MCF 10A (cell line): ENCODE results near the gene HSD11B2. TPM values are rescaled to one million over a fixed set of nuclear protein-coding genes. Genes with fewer than 3 reads are reported as not detected.

Experiments
- BruUV-seq: library from RNA; stranded (reverse); fragments of 400-500 nt; replicated peaks from 2 replicates; lab custom pipeline; 2021; lab: Mats Ljungman, UMichigan
- CTCF ChIA-PET: fragments of 300-600 bp; sonication (Branson Sonifier 250); formaldehyde crosslinking; extraction: SDS; loops from one replicate; lab custom pipeline; 2021; ENCODE audit warnings: antibody characterized with exemption, inconsistent platforms; lab: Yijun Ruan, JAX
- POLR2A ChIA-PET: fragments of 300-600, 350-650 bp; sonication (Branson Sonifier 250); formaldehyde crosslinking; extraction: SDS; loops from one replicate; lab custom pipeline; 2020; ENCODE audit warnings: antibody characterized with exemption, inconsistent platforms; lab: Yijun Ruan, JAX
- DNase-seq: peaks from one replicate; pipeline ENCODE4 v3.0.0-alpha.2; 2018; ENCODE audit not compliant: unreplicated experiment
- H3K27ac Mint-ChIP-seq: one replicate; pipeline ENCODE4 v1.8.0; 2022; ENCODE audit warnings: mild to moderate bottlenecking, low read depth, mixed read lengths; ENCODE audit not compliant: unreplicated experiment
- H3K27me3 Mint-ChIP-seq: one replicate; pipeline ENCODE4 v1.8.0; 2022; ENCODE audit warnings: mixed read lengths; ENCODE audit not compliant: insufficient read depth, unreplicated experiment
- H3K36me3 Mint-ChIP-seq: one replicate; pipeline ENCODE4 v1.8.0; 2022; ENCODE audit warnings: mild to moderate bottlenecking, moderate library complexity, mixed read lengths; ENCODE audit not compliant: insufficient read depth, unreplicated experiment
- H3K4me1 Mint-ChIP-seq: one replicate; pipeline ENCODE4 v1.8.0; 2022; ENCODE audit warnings: mixed read lengths; ENCODE audit not compliant: insufficient read depth, unreplicated experiment
- H3K4me3 Mint-ChIP-seq: one replicate; pipeline ENCODE4 v1.8.0; 2022; ENCODE audit warnings: mild to moderate bottlenecking, moderate library complexity, mixed read lengths; ENCODE audit not compliant: unreplicated experiment
- H3K9me3 Mint-ChIP-seq: one replicate; pipeline ENCODE4 v1.8.0; 2022; ENCODE audit warnings: mixed read lengths; ENCODE audit not compliant: unreplicated experiment
- CTCF ChIP-seq: fragments of 200-600 bp; IDR thresholded peaks from one replicate; pipeline ENCODE4 v1.8.0; 2022; ENCODE audit warnings: antibody characterized with exemption, mild to moderate bottlenecking; ENCODE audit not compliant: unreplicated experiment
- intact Hi-C: fragments of 100-400 bp; cut with micrococcal nuclease; formaldehyde crosslinking; loops from 2 replicates; pipeline ENCODE4 v1.14.1; 2022
- total RNA-seq: library from RNA; stranded (reverse); gene quantifications from 2 replicates; pipeline ENCODE4 v1.2.3, GENCODE V29; 2022

HSD11B2 gene
- total RNA-seq, 1 experiment from 2014 or later = 0.86 TPM

- Mint-ChIP-seq H3K4me3 (no peak overlapping the region), H3K27me3 (peaks cover 26% of the 10 kb centered on the region), H3K9me3 (no peaks in the 10 kb centered on the region), H3K36me3 (no peaks in the 10 kb centered on the region), H3K27ac (no peak overlapping the region), H3K4me1 (no peaks in the 10 kb centered on the region)
- ChIA-PET POLR2A (no interaction called here), CTCF (interaction anchor here (0.6 to 1.0 kb wide), 4 partner anchors 25 to 142 kb away, joined by 3 to 4 read pairs (median 4); no protein-coding TSS in a partner anchor)
- DNase-seq = no peak
- TF ChIP-seq CTCF = no peak
- no TSS peak for BruUV-seq
- intact Hi-C loops = no loop called here
These were observed 7.9 kb upstream of the HSD11B2 start for GRCh38 chr16:67423015-67423414.

- POLR2A ChIA-PET = no interaction called here
- H3K4me3 Mint-ChIP-seq = no peak overlapping the region
- peaks cover 26% of the 10 kb centered on the region for H3K27me3 Mint-ChIP-seq
- no peak for DNase-seq
- no peaks in the 10 kb centered on the region for H3K9me3 Mint-ChIP-seq
- no peak overlapping the region for H3K27ac Mint-ChIP-seq
- H3K36me3 Mint-ChIP-seq = no peaks in the 10 kb centered on the region
- H3K4me1 Mint-ChIP-seq = peaks cover 6% of the 10 kb centered on the region
- TF ChIP-seq CTCF = no peak
- CTCF ChIA-PET = interaction anchor here (0.6 to 4.8 kb wide), 6 partner anchors 9 to 444 kb away, joined by 3 to 29 read pairs (median 3); no protein-coding TSS in a partner anchor
- intact Hi-C loops = no loop called here
- BruUV-seq = no TSS peak
These were observed 7.2 kb upstream of the HSD11B2 start for GRCh38 chr16:67423611-67424260.

GRCh38 chr16:67424261-67424615 is 6.7 kb upstream of the HSD11B2 start:
- H3K9me3 Mint-ChIP-seq = no peaks in the 10 kb centered on the region
- H3K27ac Mint-ChIP-seq = no peak overlapping the region
- TF ChIP-seq CTCF = no peak
- no peak for DNase-seq
- peaks cover 21% of the 10 kb centered on the region for H3K27me3 Mint-ChIP-seq
- intact Hi-C loops = no loop called here
- H3K36me3 Mint-ChIP-seq = no peaks in the 10 kb centered on the region
- ChIA-PET POLR2A (no interaction called here), CTCF (interaction anchor here (0.8 to 4.8 kb wide), 6 partner anchors 8 to 57 kb away, joined by 3 to 29 read pairs (median 4); partner anchors contain the start of genes ATP6V0D1 and ZDHHC1)
- H3K4me3 Mint-ChIP-seq = no peak overlapping the region
- H3K4me1 Mint-ChIP-seq = peaks cover 11% of the 10 kb centered on the region
- no TSS peak for BruUV-seq

- CTCF ChIA-PET = interaction anchor here (0.7 to 4.8 kb wide), 8 partner anchors 8 to 178 kb away, joined by 3 to 29 read pairs (median 3); partner anchors contain the start of genes ATP6V0D1, FHOD1 and ZDHHC1
- no peaks in the 10 kb centered on the region for H3K36me3 Mint-ChIP-seq
- intact Hi-C loops = no loop called here
These were observed 5.9 kb upstream of the HSD11B2 start for GRCh38 chr16:67425061-67425460.

More at GRCh38 chr16:67425061-67425460, 5.9 kb upstream of the HSD11B2 start:
- POLR2A ChIA-PET = interaction anchor here (1.7 kb wide), 1 partner anchor 56 kb away, joined by 5 read pairs; the partner anchor contains the start of gene ATP6V0D1
- no peak overlapping the region for H3K4me3 Mint-ChIP-seq
- no peak for DNase-seq
- no TSS peak for BruUV-seq
- peaks cover 13% of the 10 kb centered on the region for H3K27me3 Mint-ChIP-seq
- no peak overlapping the region for H3K27ac Mint-ChIP-seq
- H3K4me1 Mint-ChIP-seq = peaks cover 11% of the 10 kb centered on the region
- H3K9me3 Mint-ChIP-seq = no peaks in the 10 kb centered on the region
- no peak for TF ChIP-seq CTCF
